DOHH2 (cell line): ENCODE results near the gene GSTM4.

Experiments
- H3F3A ChIP-seq: fragments of 200-600 bp; sonication (generic), shearing (Covaris generic); 2 replicates; pipeline ENCODE4 v1.6.0; 2016; ENCODE audit warnings: antibody characterized with exemption, mild to moderate bottlenecking; ENCODE audit not compliant: control insufficient read depth, insufficient read depth
- H3K27ac ChIP-seq: fragments of 200-600 bp; sonication (generic); 2 replicates; pipeline ENCODE4 v1.5.1; 2014; ENCODE audit warnings: low read depth, mild to moderate bottlenecking, low read length, moderate library complexity
- H3K27me3 ChIP-seq: fragments of 200-600 bp; sonication (generic); 2 replicates; pipeline ENCODE4 v1.6.1; 2014; ENCODE audit warnings: mild to moderate bottlenecking, low read length, mixed read lengths; ENCODE audit not compliant: control insufficient read depth
- H3K36me3 ChIP-seq: fragments of 200-600 bp; sonication (generic); 2 replicates; pipeline ENCODE4 v1.6.1; 2014; ENCODE audit warnings: mild to moderate bottlenecking, low read length, moderate library complexity, mixed read lengths; ENCODE audit not compliant: control insufficient read depth
- H3K4me1 ChIP-seq: fragments of 200-600 bp; sonication (generic); 2 replicates; pipeline ENCODE4 v1.6.1; 2014; ENCODE audit warnings: mild to moderate bottlenecking, low read length, mixed read lengths; ENCODE audit not compliant: control insufficient read depth
- H3K4me2 ChIP-seq: fragments of 200-600 bp; sonication (generic); 2 replicates; pipeline ENCODE4 v1.6.0; 2014; ENCODE audit warnings: mild to moderate bottlenecking, low read length, moderate library complexity
- H3K4me3 ChIP-seq: fragments of 200-600 bp; sonication (generic); 2 replicates; pipeline ENCODE4 v1.5.1; 2014; ENCODE audit warnings: mild to moderate bottlenecking, low read length, mixed read lengths
- H3K79me2 ChIP-seq: fragments of 200-600 bp; sonication (generic); 2 replicates; pipeline ENCODE4 v1.6.1; 2014; ENCODE audit warnings: mild to moderate bottlenecking, low read length, mixed read lengths; ENCODE audit not compliant: control insufficient read depth
- H3K9me2 ChIP-seq: fragments of 200-600 bp; sonication (generic); replicated peaks from 2 replicates; pipeline ENCODE4 v1.6.1; 2014; ENCODE audit warnings: mild to moderate bottlenecking, low read length, mixed read lengths; ENCODE audit not compliant: control insufficient read depth
- H3K9me3 ChIP-seq: fragments of 200-600 bp; sonication (generic); 2 replicates; pipeline ENCODE4 v1.6.1; 2014; ENCODE audit warnings: antibody characterized with exemption, low read length, mixed read lengths; ENCODE audit not compliant: control insufficient read depth, insufficient read depth
- H4K20me1 ChIP-seq: fragments of 200-600 bp; sonication (generic); 2 replicates; pipeline ENCODE4 v1.6.0; 2014; ENCODE audit warnings: low read depth, mild to moderate bottlenecking, antibody characterized with exemption, low read length, moderate library complexity; ENCODE audit not compliant: control insufficient read depth, insufficient read depth
- CTCF ChIP-seq: fragments of 200-600 bp; sonication (generic); IDR thresholded peaks from one replicate; pipeline ENCODE4 v1.5.1; 2014; ENCODE audit warnings: antibody characterized with exemption, mild to moderate bottlenecking, low read depth, low read length; ENCODE audit not compliant: poor library complexity, severe bottlenecking
- EZH2phosphoT487 ChIP-seq: fragments of 200-600 bp; sonication (generic); IDR thresholded peaks from 2 replicates; pipeline ENCODE4 v1.6.1; 2017; ENCODE audit warnings: borderline replicate concordance, mild to moderate bottlenecking, antibody characterized with exemption, low read length, moderate library complexity, mixed read lengths

Gene GSTM4

GRCh38 chr1:109625601-109626560 is 30.0 kb upstream of the GSTM4 start:
- H4K20me1 ChIP-seq, result no peaks in the 10 kb centered on the region
- H3K79me2 ChIP-seq, result peaks cover 46% of the 10 kb centered on the region
- no peak overlapping the region for H3K27ac ChIP-seq

GRCh38 chr1:109626682-109627408 is 29.1 kb upstream of the GSTM4 start:
- H3K27me3 ChIP-seq, result no peaks in the 10 kb centered on the region
- no peaks in the 10 kb centered on the region for H3F3A ChIP-seq
- H3K9me2 ChIP-seq, result no peaks in the 10 kb centered on the region
- H3K9me3 ChIP-seq, result no peaks in the 10 kb centered on the region
- peaks cover 34% of the 10 kb centered on the region for H3K4me1 ChIP-seq
- peaks cover 37% of the 10 kb centered on the region for H3K79me2 ChIP-seq
- H3K4me3 ChIP-seq, result no peak overlapping the region
- H4K20me1 ChIP-seq, result no peaks in the 10 kb centered on the region
- H3K4me2 ChIP-seq, result no peak overlapping the region
- H3K27ac ChIP-seq, result no peak overlapping the region
- H3K36me3 ChIP-seq, result peaks cover 49% of the 10 kb centered on the region
- no peak for TF ChIP-seq EZH2phosphoT487
- no peak for TF ChIP-seq CTCF

More at GRCh38 chr1:109625601-109626560, 30.0 kb upstream of the GSTM4 start:
- Histone ChIP-seq H3F3A (no peaks in the 10 kb centered on the region), H3K36me3 (peaks cover 39% of the 10 kb centered on the region), H3K4me1 (peaks cover 42% of the 10 kb centered on the region), H3K4me2 (no peak overlapping the region), H3K4me3 (no peak overlapping the region), H3K9me2 (no peaks in the 10 kb centered on the region), H3K9me3 (no peaks in the 10 kb centered on the region), H3K27me3 (no peaks in the 10 kb centered on the region)
- no peak for TF ChIP-seq CTCF
- no peak for TF ChIP-seq EZH2phosphoT487

DNA sequence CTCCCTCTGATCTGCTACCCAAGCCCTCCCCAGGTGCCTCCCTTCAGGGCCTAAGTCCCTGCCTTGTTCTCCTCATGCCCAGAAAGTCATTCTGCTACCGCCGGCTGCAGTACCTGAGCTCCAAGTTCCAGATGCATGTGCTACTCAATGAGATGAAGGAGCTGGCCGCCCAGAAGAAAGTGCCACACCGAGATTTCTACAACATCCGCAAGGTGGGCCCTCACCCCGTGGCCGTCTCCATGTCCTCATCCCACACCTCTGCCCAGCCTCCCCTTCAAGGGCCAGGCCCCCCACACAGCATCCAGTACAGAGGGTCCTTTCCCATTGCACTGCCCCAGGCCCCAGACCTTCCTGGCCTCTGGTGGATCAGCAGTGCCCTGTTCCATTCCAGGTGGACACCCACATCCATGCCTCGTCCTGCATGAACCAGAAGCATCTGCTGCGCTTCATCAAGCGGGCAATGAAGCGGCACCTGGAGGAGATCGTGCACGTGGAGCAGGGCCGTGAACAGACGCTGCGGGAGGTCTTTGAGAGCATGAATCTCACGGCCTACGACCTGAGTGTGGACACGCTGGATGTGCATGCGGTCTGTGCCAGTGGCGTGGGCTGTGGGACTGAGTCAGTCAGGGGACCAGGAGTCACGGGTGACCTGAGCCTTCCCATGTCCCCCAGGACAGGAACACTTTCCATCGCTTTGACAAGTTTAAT is 28.1 kb upstream of the GSTM4 start:
- H3F3A ChIP-seq, result no peaks in the 10 kb centered on the region
- H3K9me3 ChIP-seq, result no peaks in the 10 kb centered on the region
- H3K27me3 ChIP-seq, result no peaks in the 10 kb centered on the region
- H4K20me1 ChIP-seq, result no peaks in the 10 kb centered on the region
- TF ChIP-seq CTCF (no peak), EZH2phosphoT487 (no peak)
- no peak overlapping the region for H3K4me2 ChIP-seq
- no peak overlapping the region for H3K27ac ChIP-seq
- H3K4me1 ChIP-seq, result peaks cover 24% of the 10 kb centered on the region
- H3K79me2 ChIP-seq, result peaks cover 27% of the 10 kb centered on the region
- no peaks in the 10 kb centered on the region for H3K9me2 ChIP-seq
- peaks cover 49% of the 10 kb centered on the region for H3K36me3 ChIP-seq
- H3K4me3 ChIP-seq, result no peak overlapping the region
